SK-N-SH treated with all-trans-retinoic acid at 6 μM for 48 hours (cell line): ENCODE data around the gene MVD.

Experiments
- ATAC-seq: fragments of 200-7000 bp; cut with Tn5 transposase; 3 replicates; pipeline ENCODE4 v1.9.1; 2020; ENCODE audit warnings: mild to moderate bottlenecking, moderate library complexity
- ARNTL ChIP-seq: fragments of 450-650 bp; formaldehyde crosslinking; IDR thresholded peaks from 2 replicates; pipeline ENCODE4 v1.5.0; 2020; ENCODE audit warnings: low read depth, mild to moderate bottlenecking, moderate library complexity, borderline replicate concordance
- BACH2 ChIP-seq: fragments of 250-450 bp; sonication (Bioruptor Pico); IDR thresholded peaks from 2 replicates; pipeline ENCODE4 v1.9.0; 2021; ENCODE audit warnings: mild to moderate bottlenecking, borderline replicate concordance
- CSDC2 ChIP-seq: fragments of 250-450 bp; sonication (Bioruptor Pico); IDR thresholded peaks from 2 replicates; pipeline ENCODE4 v1.5.0; 2020; ENCODE audit warnings: mild to moderate bottlenecking, moderate library complexity
- CSRNP3 ChIP-seq: fragments of 250-450 bp; sonication (Bioruptor Pico); IDR thresholded peaks from 2 replicates; pipeline ENCODE4 v1.5.1; 2021; ENCODE audit warnings: mild to moderate bottlenecking, moderate library complexity
- ESRRG ChIP-seq: fragments of 250-450 bp; sonication (Bioruptor Pico); IDR thresholded peaks from 2 replicates; pipeline ENCODE4 v1.6.1; 2021; ENCODE audit warnings: mild to moderate bottlenecking
- GLIS3 ChIP-seq: fragments of 250-450 bp; sonication (Bioruptor Pico); IDR thresholded peaks from 2 replicates; pipeline ENCODE4 v1.5.0; 2020; ENCODE audit warnings: mild to moderate bottlenecking, moderate library complexity
- ISL1 ChIP-seq: fragments of 250-450 bp; sonication (Bioruptor Pico); IDR thresholded peaks from 2 replicates; pipeline ENCODE4 v2.1.2; 2022; ENCODE audit warnings: mild to moderate bottlenecking, moderate library complexity
- OSR1 ChIP-seq: fragments of 250-450 bp; sonication (Bioruptor Pico); IDR thresholded peaks from 2 replicates; pipeline ENCODE4 v1.8.0; 2022; ENCODE audit warnings: moderate library complexity, mild to moderate bottlenecking, inconsistent platforms
- PATZ1 ChIP-seq: fragments of 250-450 bp; sonication (Bioruptor Pico); IDR thresholded peaks from 2 replicates; pipeline ENCODE4 v1.8.0; 2020; ENCODE audit warnings: mild to moderate bottlenecking, moderate library complexity, borderline replicate concordance
- TCF4 ChIP-seq: fragments of 250-450 bp; sonication (Bioruptor Pico); IDR thresholded peaks from 2 replicates; pipeline ENCODE4 v1.8.0; 2021; ENCODE audit warnings: mild to moderate bottlenecking, moderate library complexity, borderline replicate concordance
- TOX ChIP-seq: fragments of 250-450 bp; sonication (Bioruptor Pico); IDR thresholded peaks from 2 replicates; pipeline ENCODE4 v1.8.0; 2021; ENCODE audit warnings: mild to moderate bottlenecking, moderate library complexity, borderline replicate concordance
- ZC3H10 ChIP-seq: fragments of 250-450 bp; sonication (Bioruptor Pico); IDR thresholded peaks from 2 replicates; pipeline ENCODE4 v1.5.1; 2021; ENCODE audit warnings: mild to moderate bottlenecking, moderate library complexity
- ZFP3 ChIP-seq: fragments of 250-450 bp; sonication (Bioruptor Pico); IDR thresholded peaks from 2 replicates; pipeline ENCODE4 v1.5.0; 2020; ENCODE audit warnings: mild to moderate bottlenecking, moderate library complexity
- ZNF565 ChIP-seq: fragments of 450-650 bp; formaldehyde crosslinking; conservative IDR thresholded peaks from 2 replicates; pipeline ENCODE4 v1.5.0; 2020; ENCODE audit warnings: low read depth, mild to moderate bottlenecking, moderate library complexity
- ZNF70 ChIP-seq: fragments of 450-650 bp; formaldehyde crosslinking; IDR thresholded peaks from 2 replicates; pipeline ENCODE4 v1.5.0; 2020; ENCODE audit warnings: mild to moderate bottlenecking, moderate library complexity
- ZNF8 ChIP-seq: fragments of 450-650 bp; formaldehyde crosslinking; IDR thresholded peaks from 2 replicates; pipeline ENCODE4 v1.5.0; 2020; ENCODE audit warnings: mild to moderate bottlenecking, moderate library complexity
- TF ChIP-seq, protein P1 (sequence below): fragments of 250-450 bp; sonication (Bioruptor Pico); IDR thresholded peaks from 2 replicates; pipeline ENCODE4 v1.5.0; 2020; ENCODE audit warnings: mild to moderate bottlenecking, moderate library complexity
- TF ChIP-seq, protein P2 (sequence below): fragments of 250-450 bp; sonication (Bioruptor Pico); IDR thresholded peaks from 2 replicates; pipeline ENCODE4 v1.8.0; 2021; ENCODE audit warnings: low read depth, mild to moderate bottlenecking, moderate library complexity, borderline replicate concordance
- TF ChIP-seq, protein P3 (sequence below): fragments of 250-450 bp; sonication (Bioruptor Pico); IDR thresholded peaks from 2 replicates; pipeline ENCODE4 v1.5.1; 2020; ENCODE audit warnings: low read depth, mild to moderate bottlenecking, moderate library complexity

Gene MVD

GRCh38 chr16:88618956-88619667 lies 43.8 kb downstream of the MVD start (continued):
- no peak for TF ChIP-seq BACH2
- TF ChIP-seq TOX (CRISPR knock-in tag) = no peak
- no peak for TF ChIP-seq ZFP3 (CRISPR knock-in tag)
- no peak for TF ChIP-seq TCF4 (CRISPR knock-in tag)
- TF ChIP-seq CSDC2 = no peak
- no peak for TF ChIP-seq ISL1
- TF ChIP-seq GLIS3 = no peak
- no peak for TF ChIP-seq ZNF565 (CRISPR knock-in tag)
- no peak for TF ChIP-seq ESRRG (CRISPR knock-in tag)
- TF ChIP-seq, protein P1, sequence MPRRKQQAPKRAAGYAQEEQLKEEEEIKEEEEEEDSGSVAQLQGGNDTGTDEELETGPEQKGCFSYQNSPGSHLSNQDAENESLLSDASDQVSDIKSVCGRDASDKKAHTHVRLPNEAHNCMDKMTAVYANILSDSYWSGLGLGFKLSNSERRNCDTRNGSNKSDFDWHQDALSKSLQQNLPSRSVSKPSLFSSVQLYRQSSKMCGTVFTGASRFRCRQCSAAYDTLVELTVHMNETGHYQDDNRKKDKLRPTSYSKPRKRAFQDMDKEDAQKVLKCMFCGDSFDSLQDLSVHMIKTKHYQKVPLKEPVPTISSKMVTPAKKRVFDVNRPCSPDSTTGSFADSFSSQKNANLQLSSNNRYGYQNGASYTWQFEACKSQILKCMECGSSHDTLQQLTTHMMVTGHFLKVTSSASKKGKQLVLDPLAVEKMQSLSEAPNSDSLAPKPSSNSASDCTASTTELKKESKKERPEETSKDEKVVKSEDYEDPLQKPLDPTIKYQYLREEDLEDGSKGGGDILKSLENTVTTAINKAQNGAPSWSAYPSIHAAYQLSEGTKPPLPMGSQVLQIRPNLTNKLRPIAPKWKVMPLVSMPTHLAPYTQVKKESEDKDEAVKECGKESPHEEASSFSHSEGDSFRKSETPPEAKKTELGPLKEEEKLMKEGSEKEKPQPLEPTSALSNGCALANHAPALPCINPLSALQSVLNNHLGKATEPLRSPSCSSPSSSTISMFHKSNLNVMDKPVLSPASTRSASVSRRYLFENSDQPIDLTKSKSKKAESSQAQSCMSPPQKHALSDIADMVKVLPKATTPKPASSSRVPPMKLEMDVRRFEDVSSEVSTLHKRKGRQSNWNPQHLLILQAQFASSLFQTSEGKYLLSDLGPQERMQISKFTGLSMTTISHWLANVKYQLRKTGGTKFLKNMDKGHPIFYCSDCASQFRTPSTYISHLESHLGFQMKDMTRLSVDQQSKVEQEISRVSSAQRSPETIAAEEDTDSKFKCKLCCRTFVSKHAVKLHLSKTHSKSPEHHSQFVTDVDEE (CRISPR knock-in tag) = no peak

- ATAC-seq = no peak
Measured at GRCh38 chr16:88618182-88618955, 44.5 kb downstream of the MVD start.

More at GRCh38 chr16:88618182-88618955, 44.5 kb downstream of the MVD start:
- TF ChIP-seq TCF4 (CRISPR knock-in tag) (no peak), ZNF565 (CRISPR knock-in tag) (no peak), ARNTL (CRISPR knock-in tag) (no peak), ZFP3 (CRISPR knock-in tag) (no peak), OSR1 (no peak), PATZ1 (CRISPR knock-in tag) (no peak), ZC3H10 (CRISPR knock-in tag) (no peak), ISL1 (no peak), ZNF8 (CRISPR knock-in tag) (no peak), GLIS3 (no peak), CSDC2 (no peak), CSRNP3 (CRISPR knock-in tag) (no peak), BACH2 (no peak), ZNF70 (CRISPR knock-in tag) (no peak)
- TF ChIP-seq, protein P2, sequence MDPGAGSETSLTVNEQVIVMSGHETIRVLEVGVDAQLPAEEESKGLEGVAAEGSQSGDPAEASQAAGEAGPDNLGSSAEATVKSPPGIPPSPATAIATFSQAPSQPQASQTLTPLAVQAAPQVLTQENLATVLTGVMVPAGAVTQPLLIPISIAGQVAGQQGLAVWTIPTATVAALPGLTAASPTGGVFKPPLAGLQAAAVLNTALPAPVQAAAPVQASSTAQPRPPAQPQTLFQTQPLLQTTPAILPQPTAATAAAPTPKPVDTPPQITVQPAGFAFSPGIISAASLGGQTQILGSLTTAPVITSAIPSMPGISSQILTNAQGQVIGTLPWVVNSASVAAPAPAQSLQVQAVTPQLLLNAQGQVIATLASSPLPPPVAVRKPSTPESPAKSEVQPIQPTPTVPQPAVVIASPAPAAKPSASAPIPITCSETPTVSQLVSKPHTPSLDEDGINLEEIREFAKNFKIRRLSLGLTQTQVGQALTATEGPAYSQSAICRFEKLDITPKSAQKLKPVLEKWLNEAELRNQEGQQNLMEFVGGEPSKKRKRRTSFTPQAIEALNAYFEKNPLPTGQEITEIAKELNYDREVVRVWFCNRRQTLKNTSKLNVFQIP = no peak
- TF ChIP-seq, protein P1 (CRISPR knock-in tag) = no peak
- TF ChIP-seq, protein P3, sequence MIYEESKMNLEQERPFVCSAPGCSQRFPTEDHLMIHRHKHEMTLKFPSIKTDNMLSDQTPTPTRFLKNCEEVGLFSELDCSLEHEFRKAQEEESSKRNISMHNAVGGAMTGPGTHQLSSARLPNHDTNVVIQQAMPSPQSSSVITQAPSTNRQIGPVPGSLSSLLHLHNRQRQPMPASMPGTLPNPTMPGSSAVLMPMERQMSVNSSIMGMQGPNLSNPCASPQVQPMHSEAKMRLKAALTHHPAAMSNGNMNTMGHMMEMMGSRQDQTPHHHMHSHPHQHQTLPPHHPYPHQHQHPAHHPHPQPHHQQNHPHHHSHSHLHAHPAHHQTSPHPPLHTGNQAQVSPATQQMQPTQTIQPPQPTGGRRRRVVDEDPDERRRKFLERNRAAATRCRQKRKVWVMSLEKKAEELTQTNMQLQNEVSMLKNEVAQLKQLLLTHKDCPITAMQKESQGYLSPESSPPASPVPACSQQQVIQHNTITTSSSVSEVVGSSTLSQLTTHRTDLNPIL (CRISPR knock-in tag) = no peak
